GM12878 (cell line): ENCODE results near the gene FAM117B. TPM values are rescaled to one million over a fixed set of nuclear protein-coding genes. Genes with fewer than 3 reads are reported as not detected.

Experiments used
- ATAC-seq: fragments of 200-7000 bp; cut with Tn5 transposase; 3 replicates; pipeline ENCODE4 v1.9.1; 2020; ENCODE audit warnings: mild to moderate bottlenecking, moderate library complexity
- BruUV-seq: library from RNA; stranded (reverse); fragments of 400-500 nt; replicated peaks from 2 replicates; lab custom pipeline; 2021; lab: Mats Ljungman, UMichigan
- CTCF ChIA-PET: fragments of 300-600 bp; sonication (Branson Sonifier 250); formaldehyde crosslinking; extraction: SDS; loops from one replicate; lab custom pipeline; 2021; ENCODE audit warnings: inconsistent platforms; lab: Yijun Ruan, JAX
- POLR2A ChIA-PET: fragments of 350-600 bp; formaldehyde crosslinking; extraction: SDS; loops from one replicate; lab custom pipeline; 2021; ENCODE audit warnings: inconsistent platforms; lab: Charles Lee
- RAD21 ChIA-PET: fragments of 300-600 bp; sonication (Branson Sonifier 250); formaldehyde crosslinking; loops from one replicate; lab custom pipeline; 2023; ENCODE audit warnings: antibody characterized with exemption; ENCODE audit not compliant: unreplicated experiment; lab: Charles Lee
- SMC1A ChIA-PET: fragments of 300-600 bp; sonication (Branson Sonifier 250); formaldehyde crosslinking; loops from one replicate; lab custom pipeline; 2023; ENCODE audit not compliant: unreplicated experiment, uncharacterized antibody; lab: Charles Lee
- DNase-seq: peaks from one replicate; pipeline ENCODE4 v3.0.0-alpha.2; 2011; ENCODE audit warnings: low read depth, low spot score
- FAIRE-seq: peaks from 3 replicates; lab custom pipeline; 2011; peaks lifted over from hg19 to GRCh38; lab: Jason Lieb, UNC
- H2AFZ ChIP-seq: 2 replicates; pipeline ENCODE4 v1.6.0; 2011; ENCODE audit warnings: low read depth, low read length, control low read depth; ENCODE audit not compliant: control insufficient read depth
- H3K27ac ChIP-seq: 2 replicates; pipeline ENCODE4 v1.5.1; 2011; ENCODE audit warnings: control low read depth; ENCODE audit not compliant: control insufficient read depth, insufficient read depth
- H3K27me3 ChIP-seq, 2 experiments: replicated peaks in 1 of 2; 2 replicates each; pipeline versions ENCODE4 v1.6.0 to v1.6.1; 2011; ENCODE audit warnings: low read length in 1 of 2; ENCODE audit not compliant: control insufficient read depth in 2 of 2, insufficient read depth in 2 of 2
- H3K36me3 ChIP-seq, 2 experiments: 2 replicates each; pipeline ENCODE4 v1.5.1; 2011; ENCODE audit warnings: low read length in 1 of 2; ENCODE audit not compliant: control insufficient read depth in 2 of 2, insufficient read depth in 2 of 2
- H3K4me1 ChIP-seq: 2 replicates; pipeline ENCODE4 v1.6.1; 2011; ENCODE audit warnings: mild to moderate bottlenecking, low read length, moderate library complexity, mixed read lengths; ENCODE audit not compliant: control insufficient read depth, insufficient read depth
- H3K4me2 ChIP-seq: 2 replicates; pipeline ENCODE4 v1.6.0; 2011; ENCODE audit warnings: control low read depth; ENCODE audit not compliant: control insufficient read depth, insufficient read depth
- H3K4me3 ChIP-seq: fragments of 200-600 bp; sonication (generic); 2 replicates; pipeline ENCODE4 v1.5.1; 2016
- H3K79me2 ChIP-seq: 2 replicates; pipeline ENCODE4 v1.6.0; 2011; ENCODE audit warnings: low read length; ENCODE audit not compliant: control insufficient read depth, insufficient read depth
- H3K9ac ChIP-seq: 2 replicates; pipeline ENCODE4 v1.8.0; 2011; ENCODE audit warnings: low read length, control low read depth, mixed read lengths; ENCODE audit not compliant: control insufficient read depth, insufficient read depth
- H3K9me3 ChIP-seq: replicated peaks from 3 replicates; pipeline ENCODE4 v1.5.1; 2011; ENCODE audit warnings: mild to moderate bottlenecking, low read length; ENCODE audit not compliant: control insufficient read depth, insufficient read depth
- H4K20me1 ChIP-seq: 2 replicates; pipeline ENCODE4 v1.6.0; 2011; ENCODE audit not compliant: control insufficient read depth, insufficient read depth
- ATF3 ChIP-seq: IDR thresholded peaks from 2 replicates; pipeline ENCODE4 v1.6.1; 2011; ENCODE audit warnings: low read depth, mild to moderate bottlenecking, low read length, moderate library complexity, borderline replicate concordance; ENCODE audit errors: extremely low read depth
- ATF7 ChIP-seq: fragments of 450-650 bp; IDR thresholded peaks from 2 replicates; pipeline ENCODE4 v1.6.1; 2016; ENCODE audit warnings: low read depth, mild to moderate bottlenecking
- CEBPB ChIP-seq, 2 experiments: fragments of 150-350 bp in 1 of 2; IDR thresholded peaks; 2 replicates each; pipeline ENCODE4 v1.6.1; 2012 to 2014; ENCODE audit warnings: low read depth in 2 of 2, low read length in 2 of 2, borderline replicate concordance in 1 of 2, inconsistent platforms in 1 of 2
- EED ChIP-seq: sonication (generic); IDR thresholded peaks from 2 replicates; pipeline ENCODE4 v1.6.1; 2016; ENCODE audit warnings: antibody characterized with exemption, low read depth
- FOXK2 ChIP-seq: fragments of 450-650 bp; IDR thresholded peaks from 2 replicates; pipeline ENCODE4 v1.6.1; 2017; ENCODE audit warnings: mild to moderate bottlenecking, moderate library complexity
- FOXM1 ChIP-seq: IDR thresholded peaks from 2 replicates; pipeline ENCODE4 v1.6.1; 2012; ENCODE audit warnings: low read depth, mild to moderate bottlenecking, inconsistent platforms, low read length, moderate library complexity
- LARP7 ChIP-seq: fragments of 450-650 bp; IDR thresholded peaks from 2 replicates; pipeline ENCODE4 v1.6.1; 2017; ENCODE audit warnings: mild to moderate bottlenecking
- MEF2A ChIP-seq: IDR thresholded peaks from 2 replicates; pipeline ENCODE4 v1.6.1; 2011; ENCODE audit warnings: low read depth, mild to moderate bottlenecking, low read length, moderate library complexity; ENCODE audit not compliant: insufficient read depth
- MTA2 ChIP-seq: fragments of 450-650 bp; IDR thresholded peaks from 2 replicates; pipeline ENCODE4 v1.6.1; 2016; ENCODE audit warnings: low read depth, mild to moderate bottlenecking, moderate library complexity
- MTA3 ChIP-seq: IDR thresholded peaks from 2 replicates; pipeline ENCODE4 v1.6.1; 2012; ENCODE audit warnings: low read length, inconsistent platforms, borderline replicate concordance
- NFIC ChIP-seq: IDR thresholded peaks from 2 replicates; pipeline ENCODE4 v1.6.1; 2012; ENCODE audit warnings: low read depth, mild to moderate bottlenecking, inconsistent platforms, low read length, moderate library complexity
- PAX5 ChIP-seq: IDR thresholded peaks from 2 replicates; pipeline ENCODE4 v1.6.1; 2011; ENCODE audit warnings: low read depth, low read length, borderline replicate concordance
- PAX8 ChIP-seq: fragments of 450-650 bp; IDR thresholded peaks from 2 replicates; pipeline ENCODE4 v1.6.1; 2017; ENCODE audit warnings: mild to moderate bottlenecking, moderate library complexity
- RAD21 ChIP-seq: IDR thresholded peaks from 2 replicates; pipeline ENCODE4 v1.6.1; 2011; ENCODE audit warnings: mild to moderate bottlenecking, low read depth, low read length, moderate library complexity; ENCODE audit not compliant: insufficient read depth
- SUPT20H ChIP-seq: IDR thresholded peaks from 2 replicates; pipeline ENCODE4 v1.6.1; 2011; ENCODE audit warnings: low read depth, mild to moderate bottlenecking, low read length, moderate library complexity, borderline replicate concordance; ENCODE audit not compliant: control insufficient read depth
- TBL1XR1 ChIP-seq: IDR thresholded peaks from 2 replicates; pipeline ENCODE4 v1.6.1; 2012; ENCODE audit warnings: low read depth, low read length, improper control_type of control experiment
- ZNF622 ChIP-seq: fragments of 450-650 bp; IDR thresholded peaks from 2 replicates; pipeline ENCODE4 v1.6.1; 2017; ENCODE audit warnings: mild to moderate bottlenecking, inconsistent platforms
- WGBS: methylation state at CpG from one replicate; pipeline ENCODE4 v1.1.6; 2016; ENCODE audit warnings: low lambda C conversion rate; ENCODE audit not compliant: insufficient replicate concordance, insufficient coverage; ENCODE audit errors: missing lambda C conversion rate; 5-methylcytosine and 5-hydroxymethylcytosine counted together
- in situ Hi-C: fragments of 300-500 bp; cut with MboI; formaldehyde crosslinking; loops from 9 replicates; pipeline ENCODE4 v1.14.3; 2018; ENCODE audit warnings: mixed read lengths
- intact Hi-C: fragments of 100-400 bp; cut with micrococcal nuclease; formaldehyde crosslinking; loops from one replicate; pipeline ENCODE4 v1.14.2; 2022; ENCODE audit not compliant: unreplicated experiment
- polyA plus RNA-seq, 11 experiments: library from polyadenylated mRNA; depleted of rRNA in 4 of 11; unstranded in 6 of 11; stranded (reverse) in 5 of 11; fragments of >200 nt; fragmentation: Nextera tagmentation in 4 of 11; fragmentation: Illumina TruSeq in 1 of 11; extraction: Ambion mirVana in 4 of 11; extraction: Trizol in 1 of 11; gene quantifications; 1 replicate in 1 of 11; 2 replicates in 10 of 11; pipeline versions ENCODE4 v1.2.1 to v1.2.3, GENCODE V29; 2011 to 2016; ENCODE audit warnings: inconsistent platforms in 2 of 11, missing spikeins in 2 of 11, low read depth in 1 of 11
- total RNA-seq, 4 experiments: library from RNA; depleted of rRNA in 3 of 4; stranded (reverse); fragments of >200 nt in 3 of 4; fragmentation: Illumina TruSeq in 1 of 4; extraction: Trizol in 1 of 4; gene quantifications; 2 replicates each; pipeline versions ENCODE4 v1.2.1 to v1.2.3, GENCODE V29; 2013 to 2021
- TF ChIP-seq, protein P1 (sequence below): IDR thresholded peaks from 2 replicates; pipeline ENCODE4 v1.6.1; 2012; ENCODE audit warnings: improper control_type of control experiment, low read depth, low read length; ENCODE audit not compliant: insufficient replicate concordance
- TF ChIP-seq, protein P2 (sequence below): IDR thresholded peaks from 2 replicates; pipeline ENCODE4 v1.6.1; 2012; ENCODE audit warnings: low read length, inconsistent platforms

The FAM117B gene
- total and polyA plus RNA-seq, 10 of the 15 experiments (the other 5 are each of a cell fraction or from before 2014, with no cell fraction given) = 1.6 to 7.6 (median 4.2) TPM

- Histone ChIP-seq H3K9me3 (no peaks in the 10 kb centered on the region), H3K27ac (no peak overlapping the region), H2AFZ (no peak overlapping the region), H3K4me3 (no peak overlapping the region), H3K9ac (no peak overlapping the region), H3K4me2 (no peak overlapping the region), H3K27me3 (no peaks in the 10 kb centered on the region), H3K79me2 (no peaks in the 10 kb centered on the region), H4K20me1 (no peaks in the 10 kb centered on the region), H3K36me3 (no peaks in the 10 kb centered on the region), H3K4me1 (no peaks in the 10 kb centered on the region)
- POLR2A ChIA-PET = no interaction called here
- intact Hi-C loops = no loop called here
- BruUV-seq = no TSS peak
- 79% methylated on average over 3 of the region's 3 CpGs for WGBS
- SMC1A ChIA-PET = no interaction called here
- DNase-seq (no peak), ATAC-seq (no peak), FAIRE-seq (no peak)
- in situ Hi-C loops = no loop called here
- TF ChIP-seq ATF3 (no peak), SUPT20H (no peak), MEF2A (no peak), ATF7 (no peak), ZNF622 (no peak), PAX8 (no peak), TBL1XR1 (no peak), RAD21 (no peak), FOXK2 (no peak), MTA3 (no peak), LARP7 (no peak), PAX5 (no peak), CEBPB (IDR thresholded peaks at IDR 0.05; ENCODE audit: borderline replicate concordance in 1 of 2, low read depth in 2 of 2, low read length in 2 of 2) (no peak), MTA2 (no peak), NFIC (no peak), FOXM1 (no peak), EED (no peak)
- TF ChIP-seq, protein P1, sequence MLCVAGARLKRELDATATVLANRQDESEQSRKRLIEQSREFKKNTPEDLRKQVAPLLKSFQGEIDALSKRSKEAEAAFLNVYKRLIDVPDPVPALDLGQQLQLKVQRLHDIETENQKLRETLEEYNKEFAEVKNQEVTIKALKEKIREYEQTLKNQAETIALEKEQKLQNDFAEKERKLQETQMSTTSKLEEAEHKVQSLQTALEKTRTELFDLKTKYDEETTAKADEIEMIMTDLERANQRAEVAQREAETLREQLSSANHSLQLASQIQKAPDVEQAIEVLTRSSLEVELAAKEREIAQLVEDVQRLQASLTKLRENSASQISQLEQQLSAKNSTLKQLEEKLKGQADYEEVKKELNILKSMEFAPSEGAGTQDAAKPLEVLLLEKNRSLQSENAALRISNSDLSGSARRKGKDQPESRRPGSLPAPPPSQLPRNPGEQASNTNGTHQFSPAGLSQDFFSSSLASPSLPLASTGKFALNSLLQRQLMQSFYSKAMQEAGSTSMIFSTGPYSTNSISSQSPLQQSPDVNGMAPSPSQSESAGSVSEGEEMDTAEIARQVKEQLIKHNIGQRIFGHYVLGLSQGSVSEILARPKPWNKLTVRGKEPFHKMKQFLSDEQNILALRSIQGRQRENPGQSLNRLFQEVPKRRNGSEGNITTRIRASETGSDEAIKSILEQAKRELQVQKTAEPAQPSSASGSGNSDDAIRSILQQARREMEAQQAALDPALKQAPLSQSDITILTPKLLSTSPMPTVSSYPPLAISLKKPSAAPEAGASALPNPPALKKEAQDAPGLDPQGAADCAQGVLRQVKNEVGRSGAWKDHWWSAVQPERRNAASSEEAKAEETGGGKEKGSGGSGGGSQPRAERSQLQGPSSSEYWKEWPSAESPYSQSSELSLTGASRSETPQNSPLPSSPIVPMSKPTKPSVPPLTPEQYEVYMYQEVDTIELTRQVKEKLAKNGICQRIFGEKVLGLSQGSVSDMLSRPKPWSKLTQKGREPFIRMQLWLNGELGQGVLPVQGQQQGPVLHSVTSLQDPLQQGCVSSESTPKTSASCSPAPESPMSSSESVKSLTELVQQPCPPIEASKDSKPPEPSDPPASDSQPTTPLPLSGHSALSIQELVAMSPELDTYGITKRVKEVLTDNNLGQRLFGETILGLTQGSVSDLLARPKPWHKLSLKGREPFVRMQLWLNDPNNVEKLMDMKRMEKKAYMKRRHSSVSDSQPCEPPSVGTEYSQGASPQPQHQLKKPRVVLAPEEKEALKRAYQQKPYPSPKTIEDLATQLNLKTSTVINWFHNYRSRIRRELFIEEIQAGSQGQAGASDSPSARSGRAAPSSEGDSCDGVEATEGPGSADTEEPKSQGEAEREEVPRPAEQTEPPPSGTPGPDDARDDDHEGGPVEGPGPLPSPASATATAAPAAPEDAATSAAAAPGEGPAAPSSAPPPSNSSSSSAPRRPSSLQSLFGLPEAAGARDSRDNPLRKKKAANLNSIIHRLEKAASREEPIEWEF = no peak
- TF ChIP-seq, protein P2, sequence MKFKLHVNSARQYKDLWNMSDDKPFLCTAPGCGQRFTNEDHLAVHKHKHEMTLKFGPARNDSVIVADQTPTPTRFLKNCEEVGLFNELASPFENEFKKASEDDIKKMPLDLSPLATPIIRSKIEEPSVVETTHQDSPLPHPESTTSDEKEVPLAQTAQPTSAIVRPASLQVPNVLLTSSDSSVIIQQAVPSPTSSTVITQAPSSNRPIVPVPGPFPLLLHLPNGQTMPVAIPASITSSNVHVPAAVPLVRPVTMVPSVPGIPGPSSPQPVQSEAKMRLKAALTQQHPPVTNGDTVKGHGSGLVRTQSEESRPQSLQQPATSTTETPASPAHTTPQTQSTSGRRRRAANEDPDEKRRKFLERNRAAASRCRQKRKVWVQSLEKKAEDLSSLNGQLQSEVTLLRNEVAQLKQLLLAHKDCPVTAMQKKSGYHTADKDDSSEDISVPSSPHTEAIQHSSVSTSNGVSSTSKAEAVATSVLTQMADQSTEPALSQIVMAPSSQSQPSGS = no peak
- CTCF ChIA-PET = no interaction called here
- RAD21 ChIA-PET = no interaction called here
Observed at GRCh38 chr2:202690321-202690900, 55.6 kb downstream of the FAM117B start.
